ENCODE measurements around the gene MAGEF1.
"Not testable (repeated sequence)": the region's sequence is repeated elsewhere in the genome, so short reads cannot be mapped to it uniquely, and the experiment has no call there.

Gene MAGEF1

DNA sequence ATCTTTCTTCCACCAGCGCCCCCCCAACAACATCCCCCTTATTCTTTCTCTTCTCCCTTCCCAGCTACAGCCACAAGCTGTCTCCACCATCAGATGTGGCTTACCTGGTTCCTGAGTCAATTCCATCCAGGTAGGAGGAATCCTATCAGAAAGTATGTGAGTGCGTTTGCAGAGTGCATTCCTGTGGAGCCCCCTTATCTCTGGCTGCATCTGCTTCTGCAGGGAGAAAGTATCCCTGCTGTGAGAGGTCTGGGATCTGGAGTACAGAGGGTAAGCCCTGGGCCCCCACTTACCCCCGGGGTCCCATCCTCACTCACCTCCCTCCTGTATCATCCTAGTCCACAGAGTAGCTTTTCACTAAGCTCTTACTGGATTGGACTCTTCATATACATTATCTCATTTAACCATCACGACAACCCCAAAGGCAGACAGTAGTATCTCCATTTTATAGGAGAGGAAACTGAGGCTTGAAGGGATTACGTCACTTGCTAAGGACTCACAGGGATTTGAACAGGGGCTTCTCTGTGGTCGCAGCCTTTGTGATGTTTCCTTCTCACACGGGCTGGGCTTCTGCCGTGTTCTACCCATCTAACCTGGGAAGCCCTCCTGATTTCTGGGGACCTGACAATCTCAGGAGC lies 22.2 kb upstream of the MAGEF1 start:
- H3K9ac ChIP-seq (ENCODE audit: low read depth in 1 of 2, low read length in 2 of 2), result no peak overlapping the region
- H3K4me1 ChIP-seq (ENCODE audit: control insufficient read depth in 2 of 2, insufficient read depth in 2 of 2, low read length in 2 of 2), result no peaks in the 10 kb centered on the region
- no peaks in the 10 kb centered on the region for H3K36me3 ChIP-seq (ENCODE audit: control insufficient read depth in 2 of 2, insufficient read depth in 2 of 2, low read length in 2 of 2)
- H3K27ac ChIP-seq (ENCODE audit: low read depth in 2 of 2, low read length in 2 of 2), result no peak overlapping the region
- H3K9me3 ChIP-seq (ENCODE audit: control insufficient read depth in 2 of 2, low read length in 2 of 2), result no peaks in the 10 kb centered on the region
- H3K27me3 ChIP-seq (ENCODE audit: control insufficient read depth in 2 of 2, insufficient read depth in 2 of 2, low read length in 2 of 2), result no peaks in the 10 kb centered on the region
- no peak overlapping the region for H3K4me3 ChIP-seq (ENCODE audit: low read length in 2 of 2)

DNA sequence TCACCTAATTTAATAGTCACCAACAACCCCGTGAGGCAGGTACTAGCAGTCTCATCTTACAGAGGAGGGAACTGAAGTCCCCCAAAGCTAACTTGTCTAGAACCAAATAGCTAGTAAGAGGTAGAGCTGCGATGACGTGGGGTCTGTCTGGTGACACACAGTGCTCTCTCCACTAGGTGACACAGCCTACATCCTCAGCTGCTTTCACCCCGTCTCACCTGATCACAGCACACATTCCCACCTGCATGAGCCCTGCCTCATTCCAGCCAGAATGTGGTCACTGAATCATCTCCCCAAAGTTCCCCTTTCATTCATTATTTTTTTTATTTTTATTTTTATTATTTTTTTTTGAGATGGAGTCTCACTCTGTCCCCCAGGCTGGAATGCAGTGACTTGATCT lies 21.3 kb upstream of the MAGEF1 start:
- H3K9me3 ChIP-seq (ENCODE audit: control insufficient read depth in 2 of 2, low read length in 2 of 2), result no peaks in the 10 kb centered on the region
- H3K36me3 ChIP-seq (ENCODE audit: control insufficient read depth in 2 of 2, insufficient read depth in 2 of 2, low read length in 2 of 2), result no peaks in the 10 kb centered on the region
- no peak overlapping the region for H3K4me3 ChIP-seq (ENCODE audit: low read length in 2 of 2)
- no peaks in the 10 kb centered on the region for H3K27me3 ChIP-seq (ENCODE audit: control insufficient read depth in 2 of 2, insufficient read depth in 2 of 2, low read length in 2 of 2)
- no peaks in the 10 kb centered on the region for H3K4me1 ChIP-seq (ENCODE audit: control insufficient read depth in 2 of 2, insufficient read depth in 2 of 2, low read length in 2 of 2)
- no peak overlapping the region for H3K27ac ChIP-seq (ENCODE audit: low read depth in 2 of 2, low read length in 2 of 2)
- no peak overlapping the region for H3K9ac ChIP-seq (ENCODE audit: low read depth in 1 of 2, low read length in 2 of 2)

DNA sequence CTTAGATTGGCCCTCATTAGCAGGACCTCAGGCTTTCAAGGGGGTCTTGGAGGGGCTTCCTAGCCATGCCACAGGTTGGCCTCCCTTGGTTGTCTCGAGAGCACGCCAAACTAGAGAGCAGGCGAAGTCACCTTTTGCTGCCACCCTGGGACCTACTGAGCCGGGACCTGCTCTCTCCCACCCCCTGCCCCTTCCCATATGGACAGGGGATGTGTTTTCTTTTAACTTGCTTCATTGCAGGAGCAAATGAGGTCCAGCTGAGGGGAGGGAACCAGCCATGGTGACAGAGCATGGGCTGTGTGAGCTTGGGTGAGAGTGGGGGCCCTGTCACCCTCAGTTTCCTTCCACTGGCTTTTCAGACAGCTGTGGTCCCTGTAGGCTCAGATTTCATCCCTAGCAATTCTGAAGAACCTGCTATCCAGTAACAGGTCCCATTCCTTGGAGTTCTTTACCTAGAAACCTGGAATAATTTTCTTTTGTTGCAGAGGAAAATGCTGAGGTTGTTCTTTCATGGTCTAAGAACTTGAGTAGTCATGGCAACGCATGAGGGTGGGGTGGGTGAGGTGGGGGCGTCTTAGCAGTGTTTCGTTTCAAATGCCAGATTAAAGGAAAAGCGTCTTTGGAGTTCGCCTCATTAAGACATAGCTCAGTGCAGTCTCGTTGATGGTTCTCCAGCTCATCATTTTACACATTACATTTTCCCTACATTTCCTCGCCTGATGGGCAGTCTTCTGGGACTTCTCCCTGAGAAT lies 20.1 kb upstream of the MAGEF1 start:
- Histone ChIP-seq H3K4me1 (ENCODE audit: control insufficient read depth in 2 of 2, insufficient read depth in 2 of 2, low read length in 2 of 2) (no peaks in the 10 kb centered on the region), H3K27me3 (ENCODE audit: control insufficient read depth in 2 of 2, insufficient read depth in 2 of 2, low read length in 2 of 2) (no peaks in the 10 kb centered on the region), H3K9ac (ENCODE audit: low read depth in 1 of 2, low read length in 2 of 2) (no peak overlapping the region), H3K27ac (ENCODE audit: low read depth in 2 of 2, low read length in 2 of 2) (no peak overlapping the region), H3K4me3 (ENCODE audit: low read length in 2 of 2) (no peak overlapping the region), H3K9me3 (ENCODE audit: control insufficient read depth in 2 of 2, low read length in 2 of 2) (no peaks in the 10 kb centered on the region), H3K36me3 (ENCODE audit: control insufficient read depth in 2 of 2, insufficient read depth in 2 of 2, low read length in 2 of 2) (no peaks in the 10 kb centered on the region)

DNA sequence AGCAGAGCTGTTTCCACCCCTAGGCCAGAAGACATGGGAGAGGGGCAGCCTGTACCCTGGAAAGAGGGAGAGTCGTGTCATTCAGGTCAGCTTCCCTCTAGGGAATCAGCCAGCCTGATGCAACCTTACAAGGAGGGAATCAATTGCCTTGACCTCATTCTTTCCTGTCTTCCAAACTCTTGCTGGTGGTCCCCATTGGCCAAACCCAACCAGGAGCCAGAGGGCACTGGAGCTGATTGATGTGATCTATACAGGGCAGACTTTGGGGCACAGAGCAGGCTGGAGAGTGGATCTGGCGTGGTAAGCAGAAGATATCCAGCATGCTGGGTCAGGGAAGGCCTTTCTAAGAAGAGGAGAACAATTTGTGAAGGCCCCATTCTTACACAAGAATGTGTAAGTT lies 19.1 kb upstream of the MAGEF1 start:
- no peaks in the 10 kb centered on the region for H3K4me1 ChIP-seq (ENCODE audit: control insufficient read depth in 2 of 2, insufficient read depth in 2 of 2, low read length in 2 of 2)
- no peaks in the 10 kb centered on the region for H3K27me3 ChIP-seq (ENCODE audit: control insufficient read depth in 2 of 2, insufficient read depth in 2 of 2, low read length in 2 of 2)
- no peak overlapping the region for H3K27ac ChIP-seq (ENCODE audit: low read depth in 2 of 2, low read length in 2 of 2)
- no peaks in the 10 kb centered on the region for H3K36me3 ChIP-seq (ENCODE audit: control insufficient read depth in 2 of 2, insufficient read depth in 2 of 2, low read length in 2 of 2)
- H3K9me3 ChIP-seq (ENCODE audit: control insufficient read depth in 2 of 2, low read length in 2 of 2), result no peaks in the 10 kb centered on the region
- no peak overlapping the region for H3K4me3 ChIP-seq (ENCODE audit: low read length in 2 of 2)
- no peak overlapping the region for H3K9ac ChIP-seq (ENCODE audit: low read depth in 1 of 2, low read length in 2 of 2)

DNA sequence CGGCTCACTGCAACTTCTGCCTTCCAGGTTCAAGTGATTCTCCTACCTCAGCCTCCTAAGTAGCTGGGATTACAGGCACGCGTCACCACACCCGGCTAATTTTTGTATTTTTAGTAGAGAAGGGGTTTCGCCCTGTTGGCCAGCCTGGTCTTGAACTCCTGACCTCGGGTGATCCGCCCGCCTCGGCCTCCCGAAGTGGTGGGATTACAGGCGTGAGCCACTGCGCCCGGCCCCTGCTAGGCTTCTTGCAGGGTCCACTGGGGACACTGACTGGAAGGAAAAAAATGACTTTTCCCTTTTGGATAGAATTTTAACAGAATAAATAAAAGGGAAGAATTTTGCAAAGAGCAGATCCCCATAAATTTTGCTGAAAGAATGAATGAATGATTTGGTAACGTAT lies 17.3 kb upstream of the MAGEF1 start:
- not testable (repeated sequence) for H3K4me3 ChIP-seq (ENCODE audit: low read length in 2 of 2); H3K36me3 ChIP-seq (ENCODE audit: control insufficient read depth in 2 of 2, insufficient read depth in 2 of 2, low read length in 2 of 2); H3K4me1 ChIP-seq (ENCODE audit: control insufficient read depth in 2 of 2, insufficient read depth in 2 of 2, low read length in 2 of 2); H3K27me3 ChIP-seq (ENCODE audit: control insufficient read depth in 2 of 2, insufficient read depth in 2 of 2, low read length in 2 of 2); H3K9me3 ChIP-seq (ENCODE audit: control insufficient read depth in 2 of 2, low read length in 2 of 2); H3K27ac ChIP-seq (ENCODE audit: low read depth in 2 of 2, low read length in 2 of 2); H3K9ac ChIP-seq (ENCODE audit: low read depth in 1 of 2, low read length in 2 of 2)

GRCh38 chr3:184728010-184728527 lies 16.2 kb upstream of the MAGEF1 start:
- no peaks in the 10 kb centered on the region for H3K4me1 ChIP-seq (ENCODE audit: control insufficient read depth in 2 of 2, insufficient read depth in 2 of 2, low read length in 2 of 2)
- no peak overlapping the region for H3K4me3 ChIP-seq (ENCODE audit: low read length in 2 of 2)
- H3K9ac ChIP-seq (ENCODE audit: low read depth in 1 of 2, low read length in 2 of 2), result no peak overlapping the region
- H3K9me3 ChIP-seq (ENCODE audit: control insufficient read depth in 2 of 2, low read length in 2 of 2), result no peaks in the 10 kb centered on the region
- H3K27me3 ChIP-seq (ENCODE audit: control insufficient read depth in 2 of 2, insufficient read depth in 2 of 2, low read length in 2 of 2), result no peaks in the 10 kb centered on the region
- no peak overlapping the region for H3K27ac ChIP-seq (ENCODE audit: low read depth in 2 of 2, low read length in 2 of 2)
- H3K36me3 ChIP-seq (ENCODE audit: control insufficient read depth in 2 of 2, insufficient read depth in 2 of 2, low read length in 2 of 2), result no peaks in the 10 kb centered on the region

DNA sequence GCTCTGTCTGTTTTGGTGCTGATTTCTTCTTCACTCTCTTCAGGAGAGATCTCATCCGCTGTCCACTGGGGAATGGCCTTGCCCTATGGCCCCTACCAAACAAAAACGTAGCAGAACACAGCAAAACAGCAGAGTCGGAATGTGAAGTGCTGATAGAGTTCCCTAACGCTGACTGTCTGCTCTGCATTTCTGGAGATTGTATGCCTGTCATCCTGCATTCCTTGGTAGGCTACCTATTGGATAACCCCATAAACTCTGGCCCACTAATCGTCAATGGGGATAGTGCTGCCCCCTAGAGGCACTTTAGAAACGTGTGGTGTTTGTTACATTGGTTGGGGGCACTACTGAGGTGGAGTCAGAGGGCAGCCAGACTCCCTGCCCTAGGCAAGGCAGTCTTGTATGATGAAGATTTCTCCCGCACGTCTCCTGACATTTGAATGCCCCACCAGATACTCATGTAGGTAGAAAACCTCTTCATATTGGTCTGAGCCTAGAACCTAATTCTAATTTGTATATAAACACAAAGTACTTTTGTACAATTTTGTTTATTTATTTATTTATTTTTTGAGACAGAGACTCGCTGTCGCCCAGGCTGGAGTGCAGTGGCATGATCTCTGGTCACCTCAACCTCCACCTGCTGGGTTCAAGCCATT lies 15.6 kb upstream of the MAGEF1 start:
- Histone ChIP-seq H3K27me3 (ENCODE audit: control insufficient read depth in 2 of 2, insufficient read depth in 2 of 2, low read length in 2 of 2) (no peaks in the 10 kb centered on the region), H3K9me3 (ENCODE audit: control insufficient read depth in 2 of 2, low read length in 2 of 2) (no peaks in the 10 kb centered on the region), H3K4me1 (ENCODE audit: control insufficient read depth in 2 of 2, insufficient read depth in 2 of 2, low read length in 2 of 2) (no peaks in the 10 kb centered on the region), H3K9ac (ENCODE audit: low read depth in 1 of 2, low read length in 2 of 2) (no peak overlapping the region), H3K36me3 (ENCODE audit: control insufficient read depth in 2 of 2, insufficient read depth in 2 of 2, low read length in 2 of 2) (no peaks in the 10 kb centered on the region), H3K27ac (ENCODE audit: low read depth in 2 of 2, low read length in 2 of 2) (no peak overlapping the region), H3K4me3 (ENCODE audit: low read length in 2 of 2) (no peak overlapping the region)

DNA sequence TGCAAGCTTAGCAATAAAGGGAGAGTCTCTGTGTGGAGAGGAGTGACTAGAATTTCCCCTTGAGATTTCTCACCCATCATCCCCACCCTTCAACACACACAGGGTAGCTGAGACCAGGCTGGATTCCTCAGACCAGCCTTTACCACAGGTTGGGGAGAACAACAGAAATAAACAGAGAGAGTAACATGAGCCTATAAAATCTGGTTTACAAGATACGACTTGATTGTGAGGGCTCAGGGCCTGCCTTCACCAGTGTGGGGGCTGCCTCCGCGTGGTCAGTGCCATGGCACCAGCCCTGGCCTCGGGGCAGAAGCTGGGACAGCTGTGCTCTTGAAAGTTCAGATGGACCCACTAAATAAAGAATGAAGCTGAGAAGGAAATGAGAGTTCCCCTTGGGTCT lies 14.6 kb upstream of the MAGEF1 start:
- H3K4me3 ChIP-seq (ENCODE audit: low read length in 2 of 2), result no peak overlapping the region
- no peak overlapping the region for H3K9ac ChIP-seq (ENCODE audit: low read depth in 1 of 2, low read length in 2 of 2)
- no peaks in the 10 kb centered on the region for H3K4me1 ChIP-seq (ENCODE audit: control insufficient read depth in 2 of 2, insufficient read depth in 2 of 2, low read length in 2 of 2)
- no peaks in the 10 kb centered on the region for H3K27me3 ChIP-seq (ENCODE audit: control insufficient read depth in 2 of 2, insufficient read depth in 2 of 2, low read length in 2 of 2)
- no peak overlapping the region for H3K27ac ChIP-seq (ENCODE audit: low read depth in 2 of 2, low read length in 2 of 2)
- H3K9me3 ChIP-seq (ENCODE audit: control insufficient read depth in 2 of 2, low read length in 2 of 2), result no peaks in the 10 kb centered on the region
- H3K36me3 ChIP-seq (ENCODE audit: control insufficient read depth in 2 of 2, insufficient read depth in 2 of 2, low read length in 2 of 2), result no peaks in the 10 kb centered on the region

GRCh38 chr3:184725176-184725719 lies 13.4 kb upstream of the MAGEF1 start:
- H3K4me3 ChIP-seq (ENCODE audit: low read length in 2 of 2), result no peak overlapping the region
- no peak overlapping the region for H3K27ac ChIP-seq (ENCODE audit: low read depth in 2 of 2, low read length in 2 of 2)
- H3K36me3 ChIP-seq (ENCODE audit: control insufficient read depth in 2 of 2, insufficient read depth in 2 of 2, low read length in 2 of 2), result no peaks in the 10 kb centered on the region
- H3K9me3 ChIP-seq (ENCODE audit: control insufficient read depth in 2 of 2, low read length in 2 of 2), result no peaks in the 10 kb centered on the region
- no peaks in the 10 kb centered on the region for H3K27me3 ChIP-seq (ENCODE audit: control insufficient read depth in 2 of 2, insufficient read depth in 2 of 2, low read length in 2 of 2)
- no peak overlapping the region for H3K9ac ChIP-seq (ENCODE audit: low read depth in 1 of 2, low read length in 2 of 2)
- H3K4me1 ChIP-seq (ENCODE audit: control insufficient read depth in 2 of 2, insufficient read depth in 2 of 2, low read length in 2 of 2), result no peaks in the 10 kb centered on the region

- Histone ChIP-seq H3K9me3 (ENCODE audit: control insufficient read depth in 2 of 2, low read length in 2 of 2) (no peaks in the 10 kb centered on the region), H3K27ac (ENCODE audit: low read depth in 2 of 2, low read length in 2 of 2) (no peak overlapping the region), H3K4me3 (ENCODE audit: low read length in 2 of 2) (no peak overlapping the region), H3K9ac (ENCODE audit: low read depth in 1 of 2, low read length in 2 of 2) (no peak overlapping the region), H3K27me3 (ENCODE audit: control insufficient read depth in 2 of 2, insufficient read depth in 2 of 2, low read length in 2 of 2) (no peaks in the 10 kb centered on the region), H3K36me3 (ENCODE audit: control insufficient read depth in 2 of 2, insufficient read depth in 2 of 2, low read length in 2 of 2) (no peaks in the 10 kb centered on the region), H3K4me1 (ENCODE audit: control insufficient read depth in 2 of 2, insufficient read depth in 2 of 2, low read length in 2 of 2) (no peaks in the 10 kb centered on the region)
Observed at GRCh38 chr3:184724699-184725098, 12.8 kb upstream of the MAGEF1 start.

Measured in mucosa of rectum (tissue), 2 donors.